ENCODE results near the gene AKAP13.

Gene AKAP13

GRCh38 chr15:85681386-85681785 is 301.0 kb downstream of the AKAP13 start:
- TF ChIP-seq EGR1 (IDR thresholded peaks at IDR 0.05) = no peak
- no peak for TF ChIP-seq FOXM1 (IDR thresholded peaks at IDR 0.05; ENCODE audit: borderline replicate concordance, low read depth)
- TF ChIP-seq CREB1 (IDR thresholded peaks at IDR 0.05; ENCODE audit: low read depth) = no peak
- no peak for TF ChIP-seq TCF12 (IDR thresholded peaks at IDR 0.05; ENCODE audit: low read depth)
- no peak for TF ChIP-seq CEBPB (IDR thresholded peaks at IDR 0.05)
- no peak for TF ChIP-seq NFIC (IDR thresholded peaks at IDR 0.05)
- no peak for TF ChIP-seq USF1 (IDR thresholded peaks at IDR 0.05)
- TF ChIP-seq EP300 (IDR thresholded peaks at IDR 0.05; ENCODE audit: borderline replicate concordance) = no peak
- no peak for TF ChIP-seq TAF1 (IDR thresholded peaks at IDR 0.05; ENCODE audit: low read depth)
- TF ChIP-seq MAX (IDR thresholded peaks at IDR 0.05) = no peak
- no peak for TF ChIP-seq REST (IDR thresholded peaks at IDR 0.05; ENCODE audit: low read depth)
- TF ChIP-seq YY1 (IDR thresholded peaks at IDR 0.05; ENCODE audit: low read depth) = no peak
- TF ChIP-seq ZBTB7A (IDR thresholded peaks at IDR 0.05; ENCODE audit: low read depth) = no peak
- TF ChIP-seq RAD21 (IDR thresholded peaks at IDR 0.05; ENCODE audit: low read depth) = no peak

GRCh38 chr15:85684174-85684710 is 303.8 kb downstream of the AKAP13 start:
- TF ChIP-seq NFIC (IDR thresholded peaks at IDR 0.05) (no peak), USF1 (IDR thresholded peaks at IDR 0.05) (no peak), TCF12 (IDR thresholded peaks at IDR 0.05; ENCODE audit: low read depth) (no peak), EGR1 (IDR thresholded peaks at IDR 0.05) (no peak), CREB1 (IDR thresholded peaks at IDR 0.05; ENCODE audit: low read depth) (no peak), TAF1 (IDR thresholded peaks at IDR 0.05; ENCODE audit: low read depth) (no peak), FOXM1 (IDR thresholded peaks at IDR 0.05; ENCODE audit: borderline replicate concordance, low read depth) (no peak), ZBTB7A (IDR thresholded peaks at IDR 0.05; ENCODE audit: low read depth) (no peak), RAD21 (IDR thresholded peaks at IDR 0.05; ENCODE audit: low read depth) (no peak), TEAD4 (IDR thresholded peaks at IDR 0.05) (no peak)

- no peak for TF ChIP-seq RAD21 (IDR thresholded peaks at IDR 0.05; ENCODE audit: low read depth)
- TF ChIP-seq REST (IDR thresholded peaks at IDR 0.05; ENCODE audit: low read depth) = no peak
- no peak for TF ChIP-seq EGR1 (IDR thresholded peaks at IDR 0.05)
These were observed 305.0 kb downstream of the AKAP13 start for GRCh38 chr15:85685356-85685755.

- TF ChIP-seq REST (IDR thresholded peaks at IDR 0.05; ENCODE audit: low read depth) = no peak
- TF ChIP-seq TEAD4 (IDR thresholded peaks at IDR 0.05) = no peak
- no peak for TF ChIP-seq YY1 (IDR thresholded peaks at IDR 0.05; ENCODE audit: low read depth)
- no peak for TF ChIP-seq EGR1 (IDR thresholded peaks at IDR 0.05)
- TF ChIP-seq NFIC (IDR thresholded peaks at IDR 0.05) = no peak
- no peak for TF ChIP-seq TAF1 (IDR thresholded peaks at IDR 0.05; ENCODE audit: low read depth)
- TF ChIP-seq FOXM1 (IDR thresholded peaks at IDR 0.05; ENCODE audit: borderline replicate concordance, low read depth) = no peak
- TF ChIP-seq USF1 (IDR thresholded peaks at IDR 0.05) = no peak
- TF ChIP-seq MAX (IDR thresholded peaks at IDR 0.05) = no peak
- no peak for TF ChIP-seq TCF12 (IDR thresholded peaks at IDR 0.05; ENCODE audit: low read depth)
- TF ChIP-seq EP300 (IDR thresholded peaks at IDR 0.05; ENCODE audit: borderline replicate concordance) = no peak
- TF ChIP-seq RAD21 (IDR thresholded peaks at IDR 0.05; ENCODE audit: low read depth) = no peak
- no peak for TF ChIP-seq CEBPB (IDR thresholded peaks at IDR 0.05)
- TF ChIP-seq CREB1 (IDR thresholded peaks at IDR 0.05; ENCODE audit: low read depth) = no peak
- no peak for TF ChIP-seq ZBTB7A (IDR thresholded peaks at IDR 0.05; ENCODE audit: low read depth)
These were observed 306.9 kb downstream of the AKAP13 start for GRCh38 chr15:85687329-85687728.
